ENCODE data around the gene XYLB.

Gene XYLB

GRCh38 chr3:38361496-38361895, 14.9 kb downstream of the XYLB start:
- in situ Hi-C loops (cut with MboI; ENCODE audit: low sequenced_read_pairs): no loop called here

DNA sequence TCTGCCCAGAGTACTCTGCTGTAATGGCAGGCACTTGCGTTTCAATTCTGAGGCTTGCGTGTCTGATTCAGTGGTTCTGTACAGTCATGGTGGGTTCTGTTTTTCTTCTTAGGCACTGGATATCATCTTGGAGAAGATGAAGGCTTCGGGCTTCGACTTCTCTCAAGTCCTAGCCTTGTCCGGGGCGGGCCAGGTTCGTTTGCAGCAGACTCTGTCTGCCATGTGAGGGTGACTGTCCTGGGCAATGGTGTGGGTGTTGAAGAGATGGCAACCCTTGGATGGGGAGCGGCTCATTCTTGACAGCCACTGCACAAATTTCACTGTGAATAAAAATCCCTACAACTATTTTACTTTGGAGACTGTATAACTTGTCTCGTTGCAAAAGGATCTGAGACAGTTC, 16.2 kb downstream of the XYLB start:
- in situ Hi-C loops (cut with MboI; ENCODE audit: low sequenced_read_pairs): no loop called here

DNA sequence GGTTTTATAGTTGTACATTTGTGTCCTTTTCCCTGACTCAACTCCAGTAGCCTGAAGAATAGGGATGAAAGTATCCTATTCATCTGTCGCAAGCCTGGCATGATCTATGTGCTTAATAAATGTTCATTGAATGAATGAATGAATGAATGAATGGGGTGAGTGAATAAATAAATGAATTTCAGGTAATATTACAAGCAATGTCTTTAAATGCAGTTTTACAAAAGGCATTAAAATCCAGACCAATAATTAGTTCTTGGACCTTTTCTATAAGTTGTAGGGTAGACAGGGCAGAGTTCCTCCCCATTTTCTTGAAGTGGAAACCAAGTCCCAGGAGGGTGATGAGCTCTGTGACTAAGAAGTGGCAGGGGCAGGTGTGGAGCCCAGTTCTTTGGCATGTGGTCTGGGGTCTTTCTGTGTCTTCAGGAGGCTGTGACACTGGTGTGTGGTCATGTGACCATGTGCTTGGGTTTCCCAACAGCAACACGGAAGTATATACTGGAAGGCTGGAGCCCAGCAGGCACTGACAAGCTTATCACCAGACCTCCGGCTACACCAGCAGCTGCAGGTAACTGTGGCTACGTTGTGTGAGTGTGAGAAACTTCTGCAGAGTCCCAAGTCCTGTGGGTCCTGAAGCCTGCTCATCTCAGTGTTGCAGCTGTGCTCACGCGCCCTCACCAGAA, 18.3 kb downstream of the XYLB start:
- in situ Hi-C loops (cut with MboI; ENCODE audit: low sequenced_read_pairs): no loop called here

- in situ Hi-C loops (cut with MboI; ENCODE audit: low sequenced_read_pairs): no loop called here
Measured at GRCh38 chr3:38365469-38366062, 19.0 kb downstream of the XYLB start.

- in situ Hi-C loops (cut with MboI; ENCODE audit: low sequenced_read_pairs): no loop called here
Measured at GRCh38 chr3:38366082-38366481, 19.5 kb downstream of the XYLB start.

DNA sequence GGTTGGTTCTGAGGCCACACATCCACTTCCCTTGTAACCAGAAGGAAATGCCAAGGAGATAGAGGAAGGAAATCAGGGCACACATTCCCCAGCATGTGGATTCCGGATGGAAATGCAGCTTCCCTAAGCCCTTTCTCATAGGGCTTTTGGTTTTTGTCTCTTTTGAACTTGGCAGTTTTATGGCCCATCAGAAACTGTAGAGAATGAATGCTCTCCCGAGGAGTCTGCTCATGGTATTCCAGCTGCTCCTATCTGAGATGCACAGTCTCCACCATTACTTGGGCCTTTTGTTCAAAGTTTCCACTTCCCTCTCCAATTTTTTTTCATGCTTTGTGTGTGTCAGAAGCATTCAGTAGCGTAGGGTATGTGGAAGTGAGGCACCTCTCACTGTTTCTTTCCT, 21.2 kb downstream of the XYLB start:
- in situ Hi-C loops (cut with MboI; ENCODE audit: low sequenced_read_pairs): no loop called here

GRCh38 chr3:38368238-38368637, 21.7 kb downstream of the XYLB start:
- in situ Hi-C loops (cut with MboI; ENCODE audit: low sequenced_read_pairs): no loop called here

GRCh38 chr3:38369186-38369585, 22.6 kb downstream of the XYLB start:
- in situ Hi-C loops (cut with MboI; ENCODE audit: low sequenced_read_pairs): no loop called here

DNA sequence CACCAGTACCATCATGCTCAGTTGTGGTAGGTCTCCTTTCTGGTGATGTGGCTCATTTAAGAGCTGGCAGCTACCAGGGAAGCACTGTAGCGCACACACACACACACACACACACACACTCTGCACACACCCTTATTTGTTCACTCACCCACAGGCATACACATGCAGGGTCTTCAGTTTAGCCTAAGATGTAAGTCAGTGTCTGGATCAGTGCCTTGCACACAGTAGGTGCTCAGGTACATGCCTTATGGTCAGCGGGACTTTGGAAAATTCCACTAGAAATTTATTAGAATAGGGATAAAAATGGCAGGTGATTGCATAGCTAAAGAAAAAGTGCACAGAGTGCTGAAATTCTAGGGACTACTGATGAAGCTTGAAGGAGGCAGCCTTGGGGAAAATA, 23.6 kb downstream of the XYLB start:
- in situ Hi-C loops (cut with MboI; ENCODE audit: low sequenced_read_pairs): no loop called here

GRCh38 chr3:38370861-38371260, 24.3 kb downstream of the XYLB start:
- in situ Hi-C loops (cut with MboI; ENCODE audit: low sequenced_read_pairs): no loop called here

DNA sequence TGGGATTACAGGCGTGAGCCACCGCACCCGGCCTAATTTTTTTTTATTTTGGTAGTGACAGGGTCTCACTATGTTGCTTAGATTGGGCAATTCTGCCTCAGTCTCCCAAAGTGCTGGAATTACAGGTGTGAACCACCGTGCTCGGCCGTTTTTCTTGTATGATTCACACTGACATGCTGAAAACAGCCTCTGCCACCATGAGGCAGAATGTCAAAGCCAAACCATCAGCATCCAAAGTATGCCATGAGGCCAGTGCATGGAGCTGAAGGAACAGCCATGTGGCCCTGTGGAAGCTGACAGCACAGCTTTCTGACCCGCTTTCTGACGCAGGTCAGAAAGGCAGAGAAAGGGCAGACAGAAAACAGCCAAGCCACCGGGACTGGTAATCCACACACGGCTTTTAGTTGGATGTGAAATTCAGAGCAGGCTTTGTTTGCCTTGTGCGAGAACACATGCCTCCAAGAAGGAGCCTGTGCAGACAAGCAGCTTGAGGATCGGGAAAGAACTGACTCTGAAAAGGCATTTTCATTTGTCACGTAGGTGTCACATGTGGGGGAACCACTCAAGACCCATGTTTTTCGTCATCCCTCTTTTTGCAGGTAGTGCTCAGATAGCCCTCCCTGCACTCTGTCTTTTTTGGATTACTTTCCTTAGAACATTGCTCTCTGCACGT, 25.1 kb downstream of the XYLB start:
- in situ Hi-C loops (cut with MboI; ENCODE audit: low sequenced_read_pairs): no loop called here

GRCh38 chr3:38372214-38372601, 25.6 kb downstream of the XYLB start:
- in situ Hi-C loops (cut with MboI; ENCODE audit: low sequenced_read_pairs): no loop called here

DNA sequence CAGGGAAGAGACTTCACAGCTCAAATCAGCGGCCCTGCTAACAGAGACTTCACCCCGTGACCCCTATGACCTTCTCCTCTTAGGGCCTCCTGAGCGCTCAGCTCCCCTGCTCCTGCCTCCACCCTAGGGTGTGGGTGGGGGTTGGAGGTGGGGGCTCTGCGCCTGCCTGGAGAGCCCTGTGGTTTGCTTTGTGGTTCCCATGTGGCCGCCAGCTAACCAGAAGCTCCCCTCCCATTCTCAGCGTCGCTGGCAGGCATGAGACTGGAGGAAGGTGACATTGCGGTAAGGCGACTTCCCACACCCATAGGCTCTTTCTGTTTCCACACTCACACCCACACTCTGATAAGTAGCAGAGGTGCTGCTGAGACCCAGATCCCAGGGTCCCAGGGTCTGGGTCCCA, 27.6 kb downstream of the XYLB start:
- in situ Hi-C loops (cut with MboI; ENCODE audit: low sequenced_read_pairs): no loop called here

DNA sequence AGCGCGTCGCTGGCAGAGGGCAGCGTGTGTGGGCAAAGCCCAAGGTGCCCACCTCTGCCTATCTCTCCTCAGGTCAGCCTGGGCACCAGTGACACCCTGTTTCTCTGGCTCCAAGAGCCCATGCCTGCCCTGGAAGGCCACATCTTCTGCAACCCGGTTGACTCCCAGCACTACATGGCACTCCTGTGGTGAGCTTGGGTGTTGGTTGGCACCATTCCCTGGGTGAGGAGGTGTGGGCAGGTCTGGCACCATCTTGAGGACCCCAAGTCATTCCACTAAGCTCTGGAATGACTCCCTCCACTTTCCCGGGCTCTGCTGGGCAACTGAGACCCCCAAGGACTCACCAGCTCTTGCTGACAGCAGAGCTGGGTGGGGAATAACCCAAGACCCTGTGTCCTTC, 28.5 kb downstream of the XYLB start:
- in situ Hi-C loops (cut with MboI; ENCODE audit: low sequenced_read_pairs): no loop called here

DNA sequence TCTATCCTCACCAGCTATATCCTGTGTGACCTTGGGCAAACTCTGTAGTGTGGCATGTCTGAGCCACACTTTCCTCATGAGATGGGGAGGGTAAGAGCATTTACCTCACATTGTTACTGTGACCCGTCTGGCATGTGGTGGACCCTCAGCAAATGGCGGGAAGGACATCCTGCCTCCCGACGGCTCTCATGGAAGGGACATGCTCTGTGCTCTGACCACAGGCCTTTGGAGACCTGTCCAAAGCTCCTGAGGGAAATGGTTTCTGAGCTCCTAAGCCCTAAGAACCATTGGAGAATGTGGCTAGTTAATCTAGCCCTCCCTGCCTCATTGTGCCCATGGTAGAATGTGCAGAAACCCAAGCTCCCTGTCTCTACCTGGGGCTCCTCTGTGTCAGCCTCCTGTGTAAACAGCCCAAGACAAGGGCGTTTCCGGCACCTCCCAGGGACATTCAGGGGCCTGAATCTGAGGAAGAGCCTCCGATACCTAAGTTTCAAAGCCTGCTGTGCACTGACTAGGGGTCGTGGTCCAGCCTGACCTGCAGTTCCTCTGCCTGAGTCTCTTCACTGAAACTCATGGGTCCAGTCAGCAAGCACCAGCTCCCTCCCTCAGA, 29.0 kb downstream of the XYLB start:
- in situ Hi-C loops (cut with MboI; ENCODE audit: low sequenced_read_pairs): no loop called here

DNA sequence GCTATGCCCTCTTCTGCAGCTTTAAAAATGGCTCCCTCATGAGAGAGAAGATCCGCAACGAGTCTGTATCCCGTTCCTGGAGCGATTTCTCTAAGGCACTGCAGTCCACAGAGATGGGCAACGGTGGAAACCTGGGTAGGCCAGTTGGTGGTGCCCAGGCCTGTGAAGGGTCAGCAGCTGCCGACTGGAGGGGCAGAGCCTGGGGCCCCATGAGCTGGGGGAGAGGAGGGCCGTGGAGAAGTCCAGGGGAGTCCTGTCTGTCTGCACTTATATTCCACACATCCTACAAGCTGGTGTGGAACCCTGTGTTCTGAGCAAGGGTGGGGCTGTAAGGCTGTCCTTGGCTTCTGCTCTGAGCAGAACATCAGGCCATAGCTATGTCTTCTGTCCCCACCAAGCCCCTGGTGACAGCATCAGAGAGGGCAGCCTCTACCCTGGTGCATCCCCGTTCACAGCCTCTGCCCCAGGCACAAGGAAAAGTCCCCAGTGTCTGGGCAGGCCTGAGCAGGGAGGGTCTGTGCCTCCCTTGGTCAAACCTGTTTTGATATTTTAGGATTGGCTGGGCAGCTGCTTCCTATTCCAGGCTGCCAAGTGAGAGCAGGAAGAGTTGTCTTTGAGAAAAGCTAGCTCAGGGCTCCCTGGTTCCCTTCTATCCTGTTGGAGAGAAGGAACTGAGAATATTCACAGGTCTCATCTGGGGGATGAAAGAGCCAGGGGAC, 29.7 kb downstream of the XYLB start:
- in situ Hi-C loops (cut with MboI; ENCODE audit: low sequenced_read_pairs): no loop called here

DNA sequence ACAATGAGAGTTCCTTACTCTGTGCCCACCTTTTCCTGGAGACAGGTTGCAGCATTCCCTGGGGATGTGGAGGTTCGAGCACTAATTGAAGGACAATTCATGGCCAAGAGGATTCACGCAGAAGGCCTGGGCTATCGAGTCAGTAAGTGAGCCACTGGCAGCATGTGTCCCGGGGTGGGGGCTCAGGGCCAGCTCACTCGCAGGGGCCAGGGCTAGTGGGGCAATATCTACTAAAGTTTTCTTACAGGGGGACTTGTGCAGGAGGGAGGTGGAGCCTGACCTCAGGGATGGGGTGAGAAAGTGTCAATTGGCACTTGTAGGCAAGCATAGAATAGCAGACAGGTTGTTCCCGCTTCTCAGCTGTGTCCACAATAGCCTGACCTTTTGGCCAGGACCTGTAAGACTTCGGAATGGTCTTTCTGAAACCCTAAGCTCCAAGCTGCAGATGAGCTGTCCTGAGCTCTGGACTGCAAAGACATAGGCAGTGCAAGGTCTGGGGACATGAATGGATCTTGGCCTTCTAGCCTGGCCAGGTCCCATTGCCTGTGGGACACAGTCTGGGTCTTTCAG, 32.7 kb downstream of the XYLB start:
- in situ Hi-C loops (cut with MboI; ENCODE audit: low sequenced_read_pairs): no loop called here

GRCh38 chr3:38382506-38383080, 36.0 kb downstream of the XYLB start:
- in situ Hi-C loops (cut with MboI; ENCODE audit: low sequenced_read_pairs): no loop called here

DNA sequence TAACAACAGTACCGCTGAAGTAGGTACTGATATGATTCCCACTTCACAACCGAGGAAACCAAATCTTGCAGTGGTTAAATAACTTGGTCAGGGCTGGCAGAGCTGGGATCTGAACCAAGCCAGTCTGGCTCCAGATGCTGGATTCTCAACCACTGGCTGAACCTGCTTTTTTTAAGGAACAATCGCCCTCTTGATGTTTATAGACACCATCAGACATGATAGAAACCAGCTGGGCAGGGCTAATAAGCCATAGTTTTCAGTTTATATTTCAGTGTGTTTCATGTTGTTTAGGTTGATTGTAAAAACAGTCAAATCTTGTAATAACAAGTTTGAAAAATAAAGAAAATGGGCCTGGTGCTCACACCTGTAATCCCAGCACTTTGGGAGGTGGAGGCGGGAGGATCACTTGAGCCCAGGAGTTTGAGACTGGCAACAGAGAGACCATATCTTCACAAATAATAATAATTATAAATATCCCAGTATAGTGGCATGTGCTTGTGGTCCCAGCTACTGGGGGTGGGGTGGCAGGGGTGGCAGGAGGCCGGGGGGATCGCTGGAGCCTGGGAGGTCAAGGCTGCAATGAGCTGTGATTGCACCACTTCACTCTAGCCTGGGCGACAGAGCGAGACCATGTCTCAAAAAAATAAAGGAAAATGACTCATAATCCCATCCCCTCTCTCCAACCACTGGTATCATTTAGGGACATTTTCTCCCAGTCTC, 36.7 kb downstream of the XYLB start:
- in situ Hi-C loops (cut with MboI; ENCODE audit: low sequenced_read_pairs): no loop called here
